Measurements from ENCODE around the gene AGBL4. TPM values are rescaled to one million over a fixed set of nuclear protein-coding genes. Genes with fewer than 3 reads are reported as not detected.

Gene AGBL4
- total RNA-seq, 1 experiment from 2014 or later = not detected

GRCh38 chr1:48848035-48848434 is 1175.7 kb downstream of the AGBL4 start:
- POLR2A ChIA-PET = no interaction called here
- DNase-seq (ENCODE audit: low read depth, low spot score) (no peak), ATAC-seq (no peak)
- no TSS peak for BruUV-seq (replicated peaks)
- no peaks in the 10 kb centered on the region for H3K9me2 ChIP-seq (ENCODE audit: insufficient read depth)
- no peaks in the 10 kb centered on the region for H3K9me3 ChIP-seq (ENCODE audit: control insufficient read depth in 1 of 2, insufficient read depth in 1 of 2, low read depth in 1 of 2, low read length in 2 of 2)
- H4K20me1 ChIP-seq (ENCODE audit: insufficient read depth) = no peaks in the 10 kb centered on the region
- no peak overlapping the region for H3K27ac ChIP-seq (ENCODE audit: low read depth, low read length)
- H3K9ac ChIP-seq (ENCODE audit: low read length) = no peak overlapping the region
- no peaks in the 10 kb centered on the region for H3K27me3 ChIP-seq (ENCODE audit: insufficient read depth, low read length)
- intact Hi-C loops (cut with micrococcal nuclease) = no loop called here
- CTCF ChIA-PET = no interaction called here
- H3K79me2 ChIP-seq (ENCODE audit: insufficient read depth, low read length) = no peaks in the 10 kb centered on the region
- no peak overlapping the region for H3K4me2 ChIP-seq (ENCODE audit: low read length)
- TF ChIP-seq YY1 (IDR thresholded peaks at IDR 0.05; ENCODE audit: extremely low read depth, insufficient replicate concordance, low read depth, low read length) (no peak), EGR1 (IDR thresholded peaks at IDR 0.05; ENCODE audit: low read depth) (no peak), SIN3A (IDR thresholded peaks at IDR 0.05; ENCODE audit: low read depth) (no peak), MAX (IDR thresholded peaks at IDR 0.05) (no peak), TCF7L2 (IDR thresholded peaks at IDR 0.05; ENCODE audit: borderline replicate concordance, extremely low read depth, insufficient read depth, insufficient read length) (no peak), ZFX (IDR thresholded peaks at IDR 0.05) (no peak), ZNF274 (IDR thresholded peaks at IDR 0.05; ENCODE audit: low read depth, low read length) (no peak), SP1 (IDR thresholded peaks at IDR 0.05; ENCODE audit: low read depth) (no peak), SRF (IDR thresholded peaks at IDR 0.05; ENCODE audit: low read depth) (no peak)
- TF ChIP-seq, protein P1, sequence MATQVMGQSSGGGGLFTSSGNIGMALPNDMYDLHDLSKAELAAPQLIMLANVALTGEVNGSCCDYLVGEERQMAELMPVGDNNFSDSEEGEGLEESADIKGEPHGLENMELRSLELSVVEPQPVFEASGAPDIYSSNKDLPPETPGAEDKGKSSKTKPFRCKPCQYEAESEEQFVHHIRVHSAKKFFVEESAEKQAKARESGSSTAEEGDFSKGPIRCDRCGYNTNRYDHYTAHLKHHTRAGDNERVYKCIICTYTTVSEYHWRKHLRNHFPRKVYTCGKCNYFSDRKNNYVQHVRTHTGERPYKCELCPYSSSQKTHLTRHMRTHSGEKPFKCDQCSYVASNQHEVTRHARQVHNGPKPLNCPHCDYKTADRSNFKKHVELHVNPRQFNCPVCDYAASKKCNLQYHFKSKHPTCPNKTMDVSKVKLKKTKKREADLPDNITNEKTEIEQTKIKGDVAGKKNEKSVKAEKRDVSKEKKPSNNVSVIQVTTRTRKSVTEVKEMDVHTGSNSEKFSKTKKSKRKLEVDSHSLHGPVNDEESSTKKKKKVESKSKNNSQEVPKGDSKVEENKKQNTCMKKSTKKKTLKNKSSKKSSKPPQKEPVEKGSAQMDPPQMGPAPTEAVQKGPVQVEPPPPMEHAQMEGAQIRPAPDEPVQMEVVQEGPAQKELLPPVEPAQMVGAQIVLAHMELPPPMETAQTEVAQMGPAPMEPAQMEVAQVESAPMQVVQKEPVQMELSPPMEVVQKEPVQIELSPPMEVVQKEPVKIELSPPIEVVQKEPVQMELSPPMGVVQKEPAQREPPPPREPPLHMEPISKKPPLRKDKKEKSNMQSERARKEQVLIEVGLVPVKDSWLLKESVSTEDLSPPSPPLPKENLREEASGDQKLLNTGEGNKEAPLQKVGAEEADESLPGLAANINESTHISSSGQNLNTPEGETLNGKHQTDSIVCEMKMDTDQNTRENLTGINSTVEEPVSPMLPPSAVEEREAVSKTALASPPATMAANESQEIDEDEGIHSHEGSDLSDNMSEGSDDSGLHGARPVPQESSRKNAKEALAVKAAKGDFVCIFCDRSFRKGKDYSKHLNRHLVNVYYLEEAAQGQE (IDR thresholded peaks at IDR 0.05; ENCODE audit: low read depth) = no peak
- TF ChIP-seq, protein P2, sequence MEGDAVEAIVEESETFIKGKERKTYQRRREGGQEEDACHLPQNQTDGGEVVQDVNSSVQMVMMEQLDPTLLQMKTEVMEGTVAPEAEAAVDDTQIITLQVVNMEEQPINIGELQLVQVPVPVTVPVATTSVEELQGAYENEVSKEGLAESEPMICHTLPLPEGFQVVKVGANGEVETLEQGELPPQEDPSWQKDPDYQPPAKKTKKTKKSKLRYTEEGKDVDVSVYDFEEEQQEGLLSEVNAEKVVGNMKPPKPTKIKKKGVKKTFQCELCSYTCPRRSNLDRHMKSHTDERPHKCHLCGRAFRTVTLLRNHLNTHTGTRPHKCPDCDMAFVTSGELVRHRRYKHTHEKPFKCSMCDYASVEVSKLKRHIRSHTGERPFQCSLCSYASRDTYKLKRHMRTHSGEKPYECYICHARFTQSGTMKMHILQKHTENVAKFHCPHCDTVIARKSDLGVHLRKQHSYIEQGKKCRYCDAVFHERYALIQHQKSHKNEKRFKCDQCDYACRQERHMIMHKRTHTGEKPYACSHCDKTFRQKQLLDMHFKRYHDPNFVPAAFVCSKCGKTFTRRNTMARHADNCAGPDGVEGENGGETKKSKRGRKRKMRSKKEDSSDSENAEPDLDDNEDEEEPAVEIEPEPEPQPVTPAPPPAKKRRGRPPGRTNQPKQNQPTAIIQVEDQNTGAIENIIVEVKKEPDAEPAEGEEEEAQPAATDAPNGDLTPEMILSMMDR (IDR thresholded peaks at IDR 0.05 in 2 of 3, conservative IDR thresholded peaks at IDR 0.05 in 1 of 3; ENCODE audit: borderline replicate concordance in 1 of 3, insufficient read depth in 1 of 3, low read depth in 2 of 3, low read length in 2 of 3) = no peak
- TF ChIP-seq, protein P3, sequence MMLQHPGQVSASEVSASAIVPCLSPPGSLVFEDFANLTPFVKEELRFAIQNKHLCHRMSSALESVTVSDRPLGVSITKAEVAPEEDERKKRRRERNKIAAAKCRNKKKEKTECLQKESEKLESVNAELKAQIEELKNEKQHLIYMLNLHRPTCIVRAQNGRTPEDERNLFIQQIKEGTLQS (IDR thresholded peaks at IDR 0.05) = no peak
- RAD21 ChIA-PET (ENCODE audit: low non-redundant PET in 1 of 2, low total read pairs in 2 of 2, uncharacterized antibody in 2 of 2, unreplicated experiment in 2 of 2) = no interaction called here
- no peaks in the 10 kb centered on the region for H3K36me3 ChIP-seq (ENCODE audit: control insufficient read depth in 1 of 2, insufficient read depth in 2 of 2, low read length in 2 of 2)
- H3K4me1 ChIP-seq (ENCODE audit: control insufficient read depth in 1 of 2, insufficient read depth in 2 of 2, low read length in 2 of 2) = peaks cover 0 to 4% of the 10 kb centered on the region in 2 experiments; a peak in 1 of 4 replicates
- no peak overlapping the region for H2AFZ ChIP-seq (ENCODE audit: low read depth, low read length, poor library complexity, severe bottlenecking)
- no peak overlapping the region for H3K4me3 ChIP-seq (replicated peaks in 1 of 2; ENCODE audit: low read depth in 1 of 2, low read length in 2 of 2)

All from HCT116 (cell line).